Mesothelial cell of epicardium (in vitro differentiated cells): ENCODE data around the gene GOLGA7B. TPM values are rescaled to one million over a fixed set of nuclear protein-coding genes. Genes with fewer than 3 reads are reported as not detected.

Source experiments
- DNase-seq, 2 experiments: peaks; one replicate each; pipeline ENCODE4 v3.0.0; 2021; ENCODE audit warnings: low spot score in 2 of 2; ENCODE audit not compliant: unreplicated experiment in 2 of 2
- H3K27ac Mint-ChIP-seq: 2 replicates; pipeline ENCODE4 v1.8.0; 2021; ENCODE audit warnings: mixed read lengths
- H3K27me3 Mint-ChIP-seq: 2 replicates; pipeline ENCODE4 v1.8.0; 2021; ENCODE audit warnings: low read depth, mixed read lengths
- H3K36me3 Mint-ChIP-seq: 2 replicates; pipeline ENCODE4 v1.8.0; 2021; ENCODE audit warnings: mixed read lengths
- H3K4me1 Mint-ChIP-seq: 2 replicates; pipeline ENCODE4 v1.8.0; 2021; ENCODE audit warnings: mixed read lengths
- H3K4me3 Mint-ChIP-seq: 2 replicates; pipeline ENCODE4 v1.8.0; 2021; ENCODE audit warnings: mild to moderate bottlenecking, moderate library complexity, mixed read lengths
- H3K9me3 Mint-ChIP-seq: 2 replicates; pipeline ENCODE4 v1.8.0; 2021; ENCODE audit warnings: mixed read lengths
- CTCF ChIP-seq: fragments of 200-600 bp; sonication (generic); IDR thresholded peaks from one replicate; pipeline ENCODE4 v1.5.0; 2021; ENCODE audit warnings: antibody characterized with exemption; ENCODE audit not compliant: unreplicated experiment
- total RNA-seq: library from RNA; stranded (reverse); gene quantifications from 3 replicates; pipeline ENCODE4 v1.2.1, GENCODE V29; 2021

Gene GOLGA7B
- total RNA-seq, 1 donor from 2014 or later: 0.16 TPM

- no peak for DNase-seq
- Mint-ChIP-seq H3K27me3 (peaks cover 57% of the 10 kb centered on the region), H3K27ac (no peak overlapping the region), H3K4me1 (no peaks in the 10 kb centered on the region), H3K36me3 (no peaks in the 10 kb centered on the region), H3K4me3 (no peak overlapping the region), H3K9me3 (no peaks in the 10 kb centered on the region)
- no peak for TF ChIP-seq CTCF
Measured at GRCh38 chr10:97904018-97904381, 54.4 kb downstream of the GOLGA7B start.

- no peaks in the 10 kb centered on the region for H3K36me3 Mint-ChIP-seq
- no peak overlapping the region for H3K27ac Mint-ChIP-seq
- TF ChIP-seq CTCF: no peak
- H3K4me1 Mint-ChIP-seq: no peaks in the 10 kb centered on the region
- DNase-seq: no peak
- H3K9me3 Mint-ChIP-seq: no peaks in the 10 kb centered on the region
- H3K4me3 Mint-ChIP-seq: no peak overlapping the region
- H3K27me3 Mint-ChIP-seq: peaks cover 60% of the 10 kb centered on the region
Measured at GRCh38 chr10:97904576-97904975, 54.9 kb downstream of the GOLGA7B start.

- Mint-ChIP-seq H3K4me1 (no peaks in the 10 kb centered on the region), H3K9me3 (no peaks in the 10 kb centered on the region), H3K27me3 (peaks cover 67% of the 10 kb centered on the region), H3K4me3 (no peak overlapping the region), H3K27ac (no peak overlapping the region), H3K36me3 (no peaks in the 10 kb centered on the region)
- TF ChIP-seq CTCF: no peak
- no peak for DNase-seq
Measured at GRCh38 chr10:97905276-97905675, 55.6 kb downstream of the GOLGA7B start.

GRCh38 chr10:97907211-97907610 is 57.6 kb downstream of the GOLGA7B start:
- Mint-ChIP-seq H3K27me3 (peaks cover 75% of the 10 kb centered on the region), H3K27ac (no peak overlapping the region), H3K9me3 (no peaks in the 10 kb centered on the region), H3K4me1 (no peaks in the 10 kb centered on the region), H3K36me3 (no peaks in the 10 kb centered on the region), H3K4me3 (no peak overlapping the region)
- no peak for TF ChIP-seq CTCF
- DNase-seq: no peak

- Mint-ChIP-seq H3K27ac (no peak overlapping the region), H3K36me3 (no peaks in the 10 kb centered on the region), H3K4me3 (no peak overlapping the region), H3K27me3 (peaks cover 78% of the 10 kb centered on the region), H3K9me3 (no peaks in the 10 kb centered on the region), H3K4me1 (no peaks in the 10 kb centered on the region)
- no peak for TF ChIP-seq CTCF
- no peak for DNase-seq
Measured at GRCh38 chr10:97907830-97908229, 58.2 kb downstream of the GOLGA7B start.

- TF ChIP-seq CTCF: no peak
- H3K36me3 Mint-ChIP-seq: no peaks in the 10 kb centered on the region
- no peaks in the 10 kb centered on the region for H3K9me3 Mint-ChIP-seq
- H3K27ac Mint-ChIP-seq: no peak overlapping the region
- H3K4me1 Mint-ChIP-seq: no peaks in the 10 kb centered on the region
- no peak overlapping the region for H3K4me3 Mint-ChIP-seq
- H3K27me3 Mint-ChIP-seq: peaks cover 83% of the 10 kb centered on the region
- no peak for DNase-seq
Measured at GRCh38 chr10:97910661-97911060, 61.0 kb downstream of the GOLGA7B start.
